ENCODE results near the gene RPL6.

DNA sequence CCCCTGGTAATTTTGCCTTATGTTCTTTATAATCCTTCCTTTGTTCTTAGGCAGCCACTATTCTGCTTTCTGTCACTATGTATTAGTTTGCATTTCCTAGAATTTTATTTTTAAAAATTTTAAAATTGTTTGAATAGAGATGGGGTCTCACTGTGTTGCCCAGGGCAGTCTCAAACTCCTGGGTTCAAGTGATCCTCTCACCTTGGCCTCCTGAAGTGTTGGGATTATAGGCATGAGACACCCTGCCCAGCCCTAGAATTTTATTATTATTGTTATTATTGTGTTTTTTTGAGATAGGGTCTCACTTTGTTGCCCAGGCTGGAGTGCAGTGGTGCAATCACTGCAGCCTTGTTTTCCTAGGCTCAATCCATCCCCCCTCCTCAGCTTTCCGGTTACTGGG is 12.0 kb upstream of the RPL6 start:
- TF ChIP-seq, protein P1, sequence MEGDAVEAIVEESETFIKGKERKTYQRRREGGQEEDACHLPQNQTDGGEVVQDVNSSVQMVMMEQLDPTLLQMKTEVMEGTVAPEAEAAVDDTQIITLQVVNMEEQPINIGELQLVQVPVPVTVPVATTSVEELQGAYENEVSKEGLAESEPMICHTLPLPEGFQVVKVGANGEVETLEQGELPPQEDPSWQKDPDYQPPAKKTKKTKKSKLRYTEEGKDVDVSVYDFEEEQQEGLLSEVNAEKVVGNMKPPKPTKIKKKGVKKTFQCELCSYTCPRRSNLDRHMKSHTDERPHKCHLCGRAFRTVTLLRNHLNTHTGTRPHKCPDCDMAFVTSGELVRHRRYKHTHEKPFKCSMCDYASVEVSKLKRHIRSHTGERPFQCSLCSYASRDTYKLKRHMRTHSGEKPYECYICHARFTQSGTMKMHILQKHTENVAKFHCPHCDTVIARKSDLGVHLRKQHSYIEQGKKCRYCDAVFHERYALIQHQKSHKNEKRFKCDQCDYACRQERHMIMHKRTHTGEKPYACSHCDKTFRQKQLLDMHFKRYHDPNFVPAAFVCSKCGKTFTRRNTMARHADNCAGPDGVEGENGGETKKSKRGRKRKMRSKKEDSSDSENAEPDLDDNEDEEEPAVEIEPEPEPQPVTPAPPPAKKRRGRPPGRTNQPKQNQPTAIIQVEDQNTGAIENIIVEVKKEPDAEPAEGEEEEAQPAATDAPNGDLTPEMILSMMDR (IDR thresholded peaks at IDR 0.05) = no peak
- TF ChIP-seq POLR2A (IDR thresholded peaks at IDR 0.05) = no peak

Data from uterus (tissue), 2 donors.